MM.1S (cell line): ENCODE results near the gene AQP5.

ENCODE experiments used
- CTCF ChIP-seq: fragments of 300-600 bp; sonication (generic); IDR thresholded peaks from 2 replicates; pipeline ENCODE4 v1.5.1; 2016; ENCODE audit warnings: antibody characterized with exemption, low read length, mixed read lengths
- EZH2 ChIP-seq: fragments of 300-600 bp; sonication (generic); optimal IDR thresholded peaks from 2 replicates; pipeline ENCODE3; 2017; ENCODE audit warnings: low read depth, mild to moderate bottlenecking, antibody characterized with exemption, low read length, mixed read lengths

DNA sequence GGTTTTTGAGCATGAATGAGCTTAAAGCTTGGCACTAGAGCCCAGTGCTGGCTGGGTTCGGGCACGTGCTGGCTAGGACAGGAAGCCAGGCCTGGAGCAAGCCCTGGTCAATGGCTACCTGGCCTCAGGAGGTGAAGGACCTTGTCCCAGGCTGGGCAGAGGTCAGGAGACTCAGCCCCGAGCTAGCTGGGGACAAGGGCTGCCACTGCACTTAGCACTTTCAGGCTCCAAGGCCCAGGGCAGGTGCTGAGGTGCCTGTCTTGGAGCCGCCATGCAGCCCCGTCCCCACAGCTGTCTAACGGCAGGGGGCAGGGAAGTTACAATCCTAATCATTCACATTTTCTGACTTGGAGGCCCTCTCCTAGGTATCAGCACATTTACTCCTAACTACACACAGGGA, 6.8 kb downstream of the AQP5 start:
- TF ChIP-seq CTCF (no peak), EZH2 (no peak)
